HG03196 (cell line): ENCODE data around the gene DZIP3.
"Not testable (repeated sequence)": the region's sequence is repeated elsewhere in the genome, so short reads cannot be mapped to it uniquely, and the experiment has no call there.

ENCODE experiments used
- ATAC-seq: cut with Tn5 transposase; IDR thresholded peaks from one replicate; pipeline ENCODE4 v1.9.1; 2021; ENCODE audit not compliant: unreplicated experiment

The DZIP3 gene

GRCh38 chr3:108599677-108600409, 10.3 kb downstream of the DZIP3 start:
- no peak for ATAC-seq

- ATAC-seq: no peak
Measured at GRCh38 chr3:108602249-108602934, 12.9 kb downstream of the DZIP3 start.

GRCh38 chr3:108602935-108603294, 13.4 kb downstream of the DZIP3 start:
- ATAC-seq: no peak

- no peak for ATAC-seq
Measured at GRCh38 chr3:108603691-108604090, 14.2 kb downstream of the DZIP3 start.

GRCh38 chr3:108605028-108605427, 15.5 kb downstream of the DZIP3 start:
- no peak for ATAC-seq

- no peak for ATAC-seq
Measured at GRCh38 chr3:108605491-108605890, 16.0 kb downstream of the DZIP3 start.

GRCh38 chr3:108608750-108609149, 19.2 kb downstream of the DZIP3 start:
- no peak for ATAC-seq

- no peak for ATAC-seq
Measured at GRCh38 chr3:108610651-108611050, 21.1 kb downstream of the DZIP3 start.

- not testable (repeated sequence) for ATAC-seq
Measured at GRCh38 chr3:108616090-108616489, 26.6 kb downstream of the DZIP3 start.

GRCh38 chr3:108620250-108620649, 30.7 kb downstream of the DZIP3 start:
- ATAC-seq: no peak

- no peak for ATAC-seq
Measured at GRCh38 chr3:108623504-108623903, 34.0 kb downstream of the DZIP3 start.

- ATAC-seq: no peak
Measured at GRCh38 chr3:108629974-108630373, 40.5 kb downstream of the DZIP3 start.

- ATAC-seq: no peak
Measured at GRCh38 chr3:108642526-108642925, 53.0 kb downstream of the DZIP3 start.

- ATAC-seq: no peak
Measured at GRCh38 chr3:108645364-108645763, 55.8 kb downstream of the DZIP3 start.

- ATAC-seq: not testable (repeated sequence)
Measured at GRCh38 chr3:108655664-108656063, 66.1 kb downstream of the DZIP3 start.

GRCh38 chr3:108661699-108662098, 72.2 kb downstream of the DZIP3 start:
- ATAC-seq: no peak

- peak; percentile 63 for ATAC-seq
Measured at GRCh38 chr3:108662142-108662738, 72.7 kb downstream of the DZIP3 start.

GRCh38 chr3:108664266-108664665, 74.7 kb downstream of the DZIP3 start:
- no peak for ATAC-seq

GRCh38 chr3:108667312-108667711, 77.8 kb downstream of the DZIP3 start:
- no peak for ATAC-seq

GRCh38 chr3:108669208-108669607, 79.7 kb downstream of the DZIP3 start:
- no peak for ATAC-seq

- no peak for ATAC-seq
Measured at GRCh38 chr3:108672701-108673100, 83.2 kb downstream of the DZIP3 start.

- no peak for ATAC-seq
Measured at GRCh38 chr3:108673988-108674661, 84.6 kb downstream of the DZIP3 start.
